Measurements from ENCODE around the gene ASB5.
"Not testable (repeated sequence)": the region's sequence is repeated elsewhere in the genome, so short reads cannot be mapped to it uniquely, and the experiment has no call there.

Gene ASB5, protein sequence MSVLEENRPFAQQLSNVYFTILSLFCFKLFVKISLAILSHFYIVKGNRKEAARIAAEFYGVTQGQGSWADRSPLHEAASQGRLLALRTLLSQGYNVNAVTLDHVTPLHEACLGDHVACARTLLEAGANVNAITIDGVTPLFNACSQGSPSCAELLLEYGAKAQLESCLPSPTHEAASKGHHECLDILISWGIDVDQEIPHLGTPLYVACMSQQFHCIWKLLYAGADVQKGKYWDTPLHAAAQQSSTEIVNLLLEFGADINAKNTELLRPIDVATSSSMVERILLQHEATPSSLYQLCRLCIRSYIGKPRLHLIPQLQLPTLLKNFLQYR
- 0 to 0.09 (median 0) reads per million in 4 experiments for total RNA-seq

DNA sequence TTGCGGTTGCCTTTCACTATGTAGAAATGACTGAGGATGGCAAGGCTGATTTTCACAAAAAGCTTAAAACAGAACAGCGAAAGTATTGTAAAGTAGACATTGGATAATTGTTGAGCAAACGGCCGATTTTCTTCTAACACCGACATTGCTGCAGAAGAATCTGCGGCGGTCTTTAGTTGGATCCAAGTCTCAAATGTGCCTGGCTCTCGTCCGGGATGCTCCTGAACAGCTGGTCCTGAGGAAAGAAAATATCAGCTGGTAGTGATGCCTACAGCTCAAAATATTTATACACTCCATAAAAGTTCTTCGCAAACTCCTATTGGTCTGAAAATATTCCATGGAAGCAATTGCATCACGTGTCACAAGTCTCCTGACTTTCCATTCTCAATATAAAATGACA, at the start of gene ASB5:
Gene ASB5 (minus strand): TSS at position 260 of the 400 bp plus-strand sequence. CDS start 114 bp downstream, at position 146.
- no peak for DNase-seq

DNA sequence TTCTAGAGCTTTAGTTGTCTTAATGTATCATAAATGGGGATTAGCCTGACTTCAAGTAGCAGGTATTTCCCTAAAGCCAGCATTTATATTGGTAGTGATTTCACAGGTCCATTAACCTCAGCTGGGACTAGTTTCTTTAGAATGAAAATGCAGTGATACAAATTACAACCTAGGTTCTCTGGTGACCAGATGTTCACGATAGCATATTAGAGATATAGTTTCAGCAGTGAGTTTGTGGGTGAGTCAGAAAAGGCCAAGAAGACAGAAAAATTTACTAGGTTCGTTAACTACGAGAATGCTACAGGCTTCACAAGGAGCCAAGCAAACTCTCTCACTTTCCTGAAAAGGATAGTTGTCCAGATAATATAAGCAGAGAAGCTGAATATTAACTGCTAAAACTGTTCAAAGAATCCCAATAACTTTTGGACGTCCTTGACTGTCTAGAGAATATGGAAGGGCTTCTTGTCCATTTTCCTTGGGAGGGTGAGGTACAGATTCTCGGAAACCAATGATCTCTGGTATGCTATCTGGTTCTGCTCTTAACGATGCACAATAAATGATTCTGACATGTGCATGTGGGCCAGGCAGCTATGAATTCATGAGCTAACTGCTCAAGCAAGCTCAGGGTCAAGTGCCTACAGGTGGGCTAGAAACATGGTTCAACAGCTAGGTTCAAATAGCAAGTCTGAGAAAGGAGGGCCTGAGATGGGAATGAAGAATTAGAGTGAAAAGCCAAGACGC, 44.7 kb upstream of the ASB5 start:
- DNase-seq, result no peak

DNA sequence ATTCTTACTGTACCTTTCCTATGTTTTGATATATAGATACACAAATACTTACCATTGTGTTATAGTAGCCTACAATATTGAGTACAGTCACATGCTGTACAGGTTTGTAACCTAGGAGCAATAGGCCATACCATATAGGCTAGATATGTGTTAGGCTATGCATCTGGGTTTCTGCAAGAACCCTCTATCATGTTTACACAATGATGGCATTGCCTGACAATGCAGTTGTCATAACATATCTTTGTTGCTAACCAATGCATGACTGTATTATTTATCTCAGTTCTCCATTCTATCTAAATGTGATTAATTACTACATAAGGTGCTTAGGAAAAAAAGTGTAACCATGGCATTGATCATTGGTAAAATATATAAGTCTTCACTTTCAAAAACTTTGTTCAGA, 40.8 kb upstream of the ASB5 start:
- DNase-seq, result no peak

DNA sequence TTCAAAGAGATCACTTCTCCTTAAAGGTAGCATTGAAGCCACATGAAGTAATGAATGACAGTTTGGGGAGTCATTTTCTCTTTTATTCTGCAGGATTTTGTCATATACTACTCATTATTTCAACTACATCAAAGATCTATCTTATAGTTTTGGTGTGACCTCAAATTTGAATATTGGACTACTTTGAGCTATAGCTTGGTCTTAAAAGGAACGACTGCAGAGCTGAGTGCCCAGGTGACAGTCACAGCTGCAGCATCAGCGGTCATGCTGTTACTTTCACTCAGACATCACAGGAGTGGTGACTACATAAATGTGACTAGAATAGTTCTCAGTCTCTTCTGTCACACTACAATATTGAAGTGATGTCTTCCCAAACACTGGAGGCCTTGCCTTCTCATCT, 40.0 kb upstream of the ASB5 start:
- no peak for DNase-seq

DNA sequence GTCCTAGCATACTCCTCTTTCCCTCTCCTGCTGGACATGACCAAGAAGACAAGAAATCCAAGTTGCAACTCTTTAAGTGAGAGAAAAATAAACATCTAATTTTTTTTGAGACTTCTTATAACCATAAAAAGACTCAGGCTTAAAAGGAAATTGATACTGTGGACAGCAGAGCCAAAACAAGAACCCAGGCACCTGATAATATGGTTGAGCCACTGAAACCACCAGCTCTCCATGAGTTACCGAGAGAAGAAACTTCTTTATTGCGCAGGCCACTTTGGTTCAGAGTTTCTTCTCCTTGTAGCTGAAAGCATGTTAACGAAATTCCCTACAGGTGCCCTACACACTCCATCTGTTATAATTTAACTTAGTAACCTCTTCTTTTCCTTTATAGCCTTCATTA, 39.4 kb upstream of the ASB5 start:
- no peak for DNase-seq

DNA sequence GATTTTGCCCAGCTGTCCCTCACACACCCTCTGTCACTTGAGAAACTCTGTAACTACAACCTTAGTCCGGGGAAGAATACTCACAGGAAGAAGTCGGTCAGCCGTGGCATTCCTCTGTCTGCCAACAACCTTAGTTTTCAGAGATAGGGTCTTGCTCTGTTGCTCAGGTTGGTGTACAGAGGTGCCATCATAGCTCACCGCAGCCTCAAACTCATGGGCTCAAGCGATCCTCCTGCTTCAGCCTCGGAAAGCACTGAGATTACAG, 38.6 kb upstream of the ASB5 start:
- no peak for DNase-seq

DNA sequence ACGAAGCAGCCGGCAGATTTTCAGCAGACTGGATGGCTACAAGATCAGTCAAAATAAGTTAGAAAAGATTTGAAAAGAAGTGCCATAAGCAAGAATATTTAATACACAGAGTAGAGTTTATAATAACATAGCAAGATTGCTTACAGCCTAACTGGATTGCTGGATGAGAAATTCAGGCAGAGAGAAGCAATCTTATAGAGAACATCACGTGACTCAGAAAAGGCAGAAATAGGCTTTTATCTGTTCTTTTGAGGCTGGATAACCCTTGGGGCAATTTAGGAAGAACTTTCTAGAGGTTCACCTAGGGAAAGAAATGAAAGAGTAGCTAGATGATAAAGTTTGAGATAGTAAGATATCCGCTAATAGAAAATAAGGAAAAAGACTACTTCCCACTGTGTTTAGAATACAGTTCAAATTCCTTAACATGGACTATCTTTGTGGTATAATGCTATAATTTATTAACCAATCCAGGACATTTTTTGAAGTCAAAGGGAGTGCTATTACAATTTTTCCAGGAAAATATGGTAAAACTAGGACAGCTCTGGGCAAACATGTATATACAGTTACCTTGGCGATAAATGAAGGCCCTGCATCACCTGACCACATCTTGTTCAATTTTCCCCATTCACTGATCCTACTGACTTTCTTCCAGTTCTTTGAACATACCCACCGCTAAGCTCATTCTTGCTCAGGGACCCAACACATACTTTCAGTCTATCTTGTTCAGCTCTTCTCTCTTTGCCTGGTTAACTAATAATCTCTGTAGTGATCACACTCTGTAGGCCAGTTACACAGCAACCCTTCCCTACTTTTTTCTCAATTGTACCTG, 38.0 kb upstream of the ASB5 start:
- DNase-seq, result no peak

DNA sequence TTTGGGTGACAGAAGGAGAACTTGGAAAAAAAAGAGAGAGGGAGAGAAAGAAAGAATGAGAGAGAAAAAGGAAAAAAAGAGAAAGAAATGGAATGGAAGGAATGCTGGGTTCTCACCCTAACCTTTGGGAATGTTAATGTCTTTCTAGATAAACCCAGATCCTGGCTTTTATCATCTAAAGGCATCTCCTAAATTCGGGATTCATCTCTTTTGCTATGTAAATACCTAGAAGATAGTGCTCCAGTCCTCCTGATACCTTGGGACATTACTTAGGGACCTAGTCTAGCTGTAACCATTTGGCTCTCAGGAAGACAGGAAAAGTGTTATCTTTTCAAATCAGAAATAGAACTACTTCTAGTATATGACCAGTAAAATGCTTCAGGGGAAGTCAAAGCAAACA, 34.9 kb upstream of the ASB5 start:
- no peak for DNase-seq

DNA sequence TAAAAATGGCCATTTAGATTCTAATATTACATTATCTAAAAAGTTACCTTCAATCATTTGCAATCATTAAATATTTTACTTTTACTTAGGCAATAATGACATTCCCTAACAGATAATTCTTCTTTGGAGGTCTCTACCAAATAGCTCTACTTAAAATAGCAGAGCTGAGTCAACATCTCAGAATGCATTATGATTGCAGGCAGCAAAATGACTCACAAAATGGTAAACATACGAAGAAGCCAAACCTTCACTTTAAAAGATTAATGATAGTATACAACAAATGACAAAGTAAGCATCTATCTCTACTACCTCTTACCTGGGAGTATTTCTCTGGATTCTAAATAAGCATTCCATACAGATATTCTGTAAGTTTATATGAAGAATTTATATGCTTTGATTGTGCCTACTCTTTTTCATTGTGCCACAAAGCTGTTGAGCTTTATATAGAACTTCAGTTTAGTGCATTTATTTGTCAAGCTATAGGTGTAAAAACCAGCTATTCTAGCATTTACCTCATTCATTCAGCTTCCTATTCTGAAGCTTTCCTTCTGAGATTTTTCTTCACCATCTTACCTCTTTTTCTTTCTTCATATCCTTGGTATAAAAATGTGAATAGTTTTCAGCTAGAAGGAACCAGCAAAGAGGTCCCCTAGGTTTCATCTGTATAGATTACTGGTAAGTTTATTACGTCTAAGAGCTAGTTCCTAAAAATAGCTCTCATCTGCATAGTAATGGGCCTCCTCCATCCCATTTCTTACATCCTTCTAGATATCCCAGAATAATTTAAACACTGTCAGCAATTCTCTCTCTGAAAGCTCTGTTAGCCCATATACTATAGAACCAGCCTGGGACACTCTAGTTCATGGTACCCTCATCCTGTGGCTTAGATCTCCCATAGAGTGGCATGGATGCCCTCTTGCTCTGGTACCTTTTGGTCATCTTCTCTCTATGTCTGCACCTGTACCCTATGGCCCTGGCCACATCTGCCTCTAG, 33.6 kb upstream of the ASB5 start:
- no peak for DNase-seq

DNA sequence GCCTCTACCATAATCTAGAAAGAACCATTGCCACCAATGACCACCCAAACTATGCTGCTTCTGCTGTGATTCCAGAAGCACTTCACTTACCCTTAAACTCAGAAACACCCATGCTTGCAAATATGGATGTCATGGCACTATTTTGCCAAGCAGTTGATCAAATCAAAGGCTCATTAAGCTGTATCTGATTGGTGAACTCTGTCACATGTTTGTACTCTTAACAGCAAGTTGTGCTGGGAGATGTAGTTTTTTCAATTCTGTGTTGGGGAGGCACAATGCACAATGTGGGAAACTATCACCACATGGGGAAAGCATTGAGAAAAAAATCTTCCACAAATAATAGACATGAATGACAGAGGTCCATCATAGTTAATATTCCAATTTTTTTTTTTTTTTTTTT, 31.5 kb upstream of the ASB5 start:
- DNase-seq, result no peak

DNA sequence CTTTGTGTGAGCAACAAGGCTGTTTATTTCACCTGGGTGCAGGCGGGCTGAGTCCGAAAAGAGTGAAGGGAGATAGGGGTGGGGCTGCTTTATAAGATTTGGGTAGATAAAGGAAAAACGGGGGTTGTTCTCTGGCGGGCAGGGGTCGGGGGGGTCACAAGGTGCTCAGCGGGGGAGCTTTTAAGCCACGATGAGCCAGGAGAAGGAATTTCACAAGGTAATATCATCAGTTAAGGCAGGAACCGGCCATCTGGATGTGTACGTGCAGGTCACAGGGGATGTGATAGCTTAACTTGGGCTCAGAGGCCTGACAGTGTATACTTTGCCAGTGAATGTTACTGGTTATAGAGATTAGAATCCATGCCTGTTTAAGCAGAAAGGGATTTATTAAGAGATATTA, 31.0 kb upstream of the ASB5 start:
- no peak for DNase-seq

DNA sequence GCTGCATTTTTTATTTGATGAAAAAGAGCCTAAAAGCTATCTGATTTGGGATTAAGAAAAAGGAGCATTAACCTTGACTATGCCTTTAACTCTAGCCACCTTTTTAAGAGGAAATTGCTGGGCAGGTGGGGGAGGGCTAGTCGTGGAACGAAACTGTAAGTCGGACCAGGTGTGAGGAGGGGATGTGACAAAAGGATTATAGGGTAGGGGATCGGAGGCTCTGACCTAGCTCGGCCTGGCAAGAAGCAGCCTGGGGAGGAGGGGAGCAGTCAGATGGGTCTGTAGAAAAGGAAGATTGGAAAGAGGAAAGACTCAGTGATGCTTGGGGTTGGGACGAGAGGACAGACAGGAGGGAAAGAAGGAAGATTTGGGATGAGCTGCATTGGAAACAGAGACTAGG, 29.6 kb upstream of the ASB5 start:
- DNase-seq, result no peak

DNA sequence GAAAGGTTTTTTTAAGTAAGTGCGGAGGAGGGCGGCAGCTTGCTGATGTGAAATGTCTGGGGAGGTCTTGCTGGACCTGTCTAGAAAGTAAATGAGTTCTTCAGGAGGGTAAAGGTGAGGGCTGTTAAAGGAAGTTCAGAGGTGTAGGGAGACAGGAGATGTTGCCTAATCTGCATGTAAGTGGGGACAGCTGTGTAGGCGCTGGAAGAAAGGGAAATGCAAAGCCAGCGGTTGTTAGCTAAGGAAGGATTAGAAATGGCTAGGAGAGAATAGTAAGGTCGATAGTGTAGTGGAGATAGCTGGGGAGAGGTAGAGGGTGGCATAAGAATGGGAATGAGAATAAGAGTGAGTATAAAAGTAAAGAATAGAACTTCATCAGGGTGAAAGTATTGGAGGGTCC, 26.9 kb upstream of the ASB5 start:
- DNase-seq, result not testable (repeated sequence)

DNA sequence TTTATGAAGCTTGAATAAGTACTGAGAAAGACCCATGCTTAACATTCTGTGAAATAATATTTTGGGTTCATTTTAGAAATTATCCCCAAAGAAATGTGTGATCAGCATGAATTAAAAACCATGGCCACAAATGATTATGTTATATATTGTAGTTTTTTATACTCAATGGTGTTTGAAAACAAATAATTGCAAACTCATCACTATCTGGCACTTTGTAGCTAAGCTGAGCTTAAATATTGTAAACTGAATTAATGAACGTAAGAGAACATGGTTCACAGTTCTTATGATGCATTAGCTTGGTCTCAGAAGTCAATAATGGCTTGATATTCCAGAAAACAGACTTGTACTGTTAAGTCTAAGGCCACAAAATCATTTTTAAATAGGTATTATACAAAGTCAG, 24.6 kb upstream of the ASB5 start:
- DNase-seq, result no peak

DNA sequence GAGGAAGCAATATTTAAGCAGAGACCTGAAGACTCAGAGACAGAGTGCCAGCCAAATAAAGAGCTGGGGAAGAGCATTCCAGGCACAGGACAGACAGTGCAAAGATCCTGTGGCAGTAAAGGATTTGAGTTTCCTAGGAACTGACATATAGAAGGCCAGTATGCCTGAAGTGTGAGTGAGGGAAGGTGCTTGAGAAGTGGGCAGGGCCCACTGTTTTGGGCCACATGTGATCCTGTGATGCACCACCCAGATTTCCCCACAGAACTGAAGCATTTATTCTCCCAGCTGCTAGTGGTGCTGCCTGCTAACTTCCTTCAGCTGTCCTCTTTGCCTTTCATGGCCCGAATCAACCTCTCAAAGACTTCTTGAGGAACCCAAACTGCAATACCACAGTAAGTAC, 23.9 kb upstream of the ASB5 start:
- DNase-seq, result no peak

DNA sequence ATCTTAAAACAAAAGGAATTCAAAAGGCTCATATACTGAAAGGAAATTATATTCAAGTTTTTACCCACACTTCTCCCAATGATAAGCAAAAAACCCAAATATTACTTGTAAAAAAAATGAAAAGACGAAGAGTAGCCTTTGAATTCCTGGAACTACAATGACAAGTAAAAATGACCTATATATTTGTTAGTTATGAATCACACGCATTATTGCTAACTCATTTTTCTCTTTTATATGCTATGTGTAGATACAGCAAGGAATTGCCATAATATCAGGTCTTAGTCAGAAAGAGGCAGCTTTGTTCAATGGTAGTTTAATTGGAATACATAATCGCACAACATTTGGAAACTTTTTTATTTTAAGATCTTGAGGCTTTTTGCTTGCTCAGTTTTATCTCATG, 22.7 kb upstream of the ASB5 start:
- no peak for DNase-seq

DNA sequence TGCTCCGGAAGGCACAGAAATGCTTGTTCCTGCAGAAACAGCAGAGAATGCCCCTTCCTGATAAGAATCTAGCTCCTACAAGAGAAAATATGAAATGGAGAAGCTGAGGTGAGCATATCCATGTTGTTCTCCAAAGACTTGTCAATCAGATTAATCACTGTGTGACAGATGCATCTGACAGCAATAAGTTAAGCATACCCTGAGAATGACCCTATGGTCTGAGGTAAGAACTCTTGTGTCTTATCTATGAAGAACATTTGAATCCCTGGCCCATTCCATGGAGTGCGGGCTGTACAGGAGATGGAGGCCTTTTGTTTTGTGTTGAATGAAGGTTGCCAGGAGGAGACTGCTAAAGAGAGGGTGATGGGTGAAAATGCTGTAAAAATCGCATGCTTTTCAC, 21.5 kb upstream of the ASB5 start:
- no peak for DNase-seq

DNA sequence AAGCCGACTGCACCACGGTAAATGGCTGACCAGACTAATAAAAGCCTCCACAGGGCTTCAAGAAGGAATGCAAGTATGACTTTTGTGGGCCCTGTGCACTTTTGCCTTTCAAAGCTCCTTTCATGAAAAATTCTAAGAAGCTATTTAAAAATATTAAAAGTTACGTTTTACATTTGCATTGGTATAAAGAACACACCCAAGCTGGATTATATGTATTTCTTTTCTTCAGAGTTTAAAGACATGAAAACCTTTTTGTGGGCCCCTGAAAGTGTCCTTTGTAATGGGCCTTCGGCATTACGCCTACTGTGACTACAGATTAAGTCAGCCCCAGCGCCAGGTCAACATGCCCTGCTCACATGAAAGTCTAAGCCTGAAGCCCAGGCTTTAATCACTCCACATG, 20.5 kb upstream of the ASB5 start:
- no peak for DNase-seq

DNA sequence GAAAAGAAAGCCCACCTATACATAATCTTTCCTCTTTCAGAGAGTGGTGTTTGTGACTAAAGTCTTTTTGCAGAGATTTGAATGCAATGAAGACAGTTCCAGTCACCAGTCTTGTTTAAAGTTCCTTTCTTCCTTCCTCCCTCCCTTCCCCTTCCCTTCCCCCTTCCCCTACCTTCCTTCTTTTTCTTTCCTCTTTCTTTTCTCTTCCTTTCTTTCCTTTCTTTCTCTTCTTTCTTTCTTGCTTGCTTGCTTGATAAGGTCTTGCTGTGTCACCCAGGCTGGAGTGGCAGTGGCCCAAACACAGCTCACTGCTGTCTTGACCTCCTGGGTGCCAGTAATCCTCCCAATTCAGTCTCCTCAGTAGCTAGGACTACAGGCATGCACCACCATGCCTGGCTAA, 19.0 kb upstream of the ASB5 start:
- DNase-seq, result no peak

DNA sequence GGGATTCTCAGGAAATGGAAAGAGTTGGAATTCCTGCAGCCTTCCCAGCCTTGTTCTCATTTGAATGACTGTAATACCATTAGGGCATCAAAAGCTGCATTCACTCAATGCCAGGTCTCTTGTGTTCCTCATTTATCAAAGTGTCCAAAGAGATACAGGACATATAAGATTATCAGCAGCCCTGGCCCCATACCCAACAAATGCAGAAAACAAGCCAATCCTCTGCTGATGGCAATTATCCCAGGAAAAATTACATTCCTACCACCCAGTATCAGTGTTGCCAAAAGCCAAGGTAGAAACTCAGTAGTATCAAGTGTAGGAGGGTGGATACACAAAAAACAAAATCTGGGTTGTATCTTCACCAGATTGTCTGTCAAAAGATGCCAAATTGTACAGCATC, 18.5 kb upstream of the ASB5 start:
- DNase-seq, result no peak

DNA sequence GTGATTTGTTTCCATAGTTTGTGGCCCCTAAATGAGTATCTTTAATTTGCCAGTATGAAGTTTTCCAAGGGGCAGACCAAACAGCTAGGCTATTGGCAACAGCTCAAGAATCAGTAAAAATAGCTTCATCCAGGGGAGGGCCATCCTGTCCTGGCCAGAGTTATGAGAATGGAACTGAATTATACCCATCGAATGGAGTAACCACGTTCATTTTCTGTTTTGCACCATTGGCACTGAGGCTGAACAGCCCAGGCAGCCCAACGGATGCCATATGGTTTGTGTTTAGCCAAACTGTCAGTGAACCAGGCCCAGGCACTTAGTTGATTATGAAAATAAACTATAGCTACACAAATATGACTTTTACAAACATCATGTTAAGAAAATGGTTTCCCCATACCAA, 17.7 kb upstream of the ASB5 start:
- no peak for DNase-seq

DNA sequence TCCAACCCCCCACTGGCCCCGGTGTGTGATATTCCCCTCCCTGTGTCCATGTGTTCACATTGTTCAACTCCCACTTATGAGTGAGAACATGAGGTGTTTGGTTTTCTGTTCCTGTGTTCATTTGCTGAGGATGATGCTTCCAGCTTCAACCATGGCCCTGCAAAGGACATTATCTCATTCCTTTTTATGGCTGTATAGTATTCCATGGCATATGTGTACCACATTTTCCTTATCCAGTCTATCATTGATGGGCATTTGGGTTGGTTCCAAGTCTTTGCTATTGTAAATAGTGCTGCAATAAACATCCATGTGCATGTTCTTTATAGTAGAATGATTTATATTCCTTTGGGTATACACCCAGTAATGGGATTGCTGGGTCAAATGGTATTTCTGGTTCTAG, 10.5 kb upstream of the ASB5 start:
- DNase-seq, result not testable (repeated sequence)
